Natural killer cell (primary cell): ENCODE results near the gene CDC123. TPM values are rescaled to one million over a fixed set of nuclear protein-coding genes. Genes with fewer than 3 reads are reported as not detected.
A peak's percentile ranks its signal among the peaks of the same experiment; 100 is the strongest.

Source experiments
- ATAC-seq, 3 donors: fragments of 150-1000 bp in 2 of 3; fragments of 200-7000 bp in 1 of 3; cut with Tn5 transposase; 1 replicate in 1 of 3; 2 replicates in 2 of 3; pipeline ENCODE4 v1.10.0; 2021; ENCODE audit warnings: mild to moderate bottlenecking in 2 of 3, moderate library complexity in 2 of 3
- DNase-seq, 2 donors: peaks; one replicate each; pipeline versions ENCODE4 v3.0.0 to v3.0.0-alpha.2; 2013 to 2021; ENCODE audit warnings: mixed read lengths in 1 of 2
- H3K27ac ChIP-seq: one replicate; pipeline ENCODE4 v1.5.1; 2013; ENCODE audit warnings: mild to moderate bottlenecking, low read length
- H3K27me3 ChIP-seq: one replicate; pipeline ENCODE4 v1.6.1; 2013; ENCODE audit warnings: low read length; ENCODE audit not compliant: control insufficient read depth, insufficient read depth
- H3K36me3 ChIP-seq: one replicate; pipeline ENCODE4 v1.6.1; 2013; ENCODE audit warnings: low read length; ENCODE audit not compliant: control insufficient read depth, insufficient read depth
- H3K4me1 ChIP-seq: one replicate; pipeline ENCODE4 v1.6.1; 2013; ENCODE audit warnings: low read length; ENCODE audit not compliant: control insufficient read depth, insufficient read depth
- H3K4me3 ChIP-seq: one replicate; pipeline ENCODE4 v1.5.1; 2013; ENCODE audit warnings: low read length
- H3K9me3 ChIP-seq: one replicate; pipeline ENCODE4 v1.6.1; 2013; ENCODE audit warnings: low read length; ENCODE audit not compliant: control insufficient read depth, insufficient read depth
- H3K27ac Mint-ChIP-seq, 2 donors: one replicate each; pipeline ENCODE4 v1.8.0; 2022; ENCODE audit warnings: mild to moderate bottlenecking in 2 of 2, mixed read lengths in 2 of 2, moderate library complexity in 1 of 2
- H3K27me3 Mint-ChIP-seq, 2 donors: one replicate each; pipeline ENCODE4 v1.8.0; 2022; ENCODE audit warnings: low read depth in 2 of 2, mixed read lengths in 2 of 2
- H3K36me3 Mint-ChIP-seq: one replicate; pipeline ENCODE4 v1.8.0; 2022; ENCODE audit warnings: mixed read lengths
- H3K4me1 Mint-ChIP-seq, 2 donors: one replicate each; pipeline ENCODE4 v1.8.0; 2022; ENCODE audit warnings: mixed read lengths in 2 of 2
- H3K4me3 Mint-ChIP-seq: one replicate; pipeline ENCODE4 v1.8.0; 2022; ENCODE audit warnings: mild to moderate bottlenecking, moderate library complexity, mixed read lengths
- H3K9me3 Mint-ChIP-seq, 2 donors: one replicate each; pipeline ENCODE4 v1.8.0; 2022; ENCODE audit warnings: mixed read lengths in 2 of 2
- CTCF ChIP-seq: fragments of 200-600 bp; IDR thresholded peaks from one replicate; pipeline ENCODE4 v1.8.0; 2022; ENCODE audit warnings: antibody characterized with exemption
- WGBS: methylation state at CpG from one replicate; pipeline ENCODE4 v1.1.7; 2013; ENCODE audit warnings: missing lambda C conversion rate; ENCODE audit not compliant: insufficient coverage; 5-methylcytosine and 5-hydroxymethylcytosine counted together
- intact Hi-C: fragments of 100-400 bp; cut with micrococcal nuclease; formaldehyde crosslinking; loops from one replicate; pipeline ENCODE4 v1.14.2; 2022
- total RNA-seq, 4 donors: library from RNA; stranded (reverse); fragments of 120-200 nt in 1 of 4; gene quantifications; one replicate each; pipeline versions ENCODE4 v1.2.3 to v1.2.4, GENCODE V29; 2013 to 2022

Gene CDC123
- total RNA-seq, 3 donors from 2014 or later (not counting 1 experiment from before 2014, with no cell fraction given), result 45.8 to 53.3 (median 47.6) TPM

- no peak overlapping the region for H3K4me3 Mint-ChIP-seq
- H3K36me3 ChIP-seq, result peaks cover 42% of the 10 kb centered on the region
- 60% methylated on average over 13 of the region's 13 CpGs for WGBS
Measured at GRCh38 chr10:12181065-12181775, 14.8 kb upstream of the CDC123 start.

GRCh38 chr10:12184165-12184564 lies 11.8 kb upstream of the CDC123 start:
- H3K36me3 Mint-ChIP-seq, result no peaks in the 10 kb centered on the region
- ATAC-seq (no peak), DNase-seq (no peak)
- no peak overlapping the region for H3K27ac Mint-ChIP-seq
- Histone ChIP-seq H3K27ac (no peak overlapping the region), H3K36me3 (peaks cover 33% of the 10 kb centered on the region), H3K4me3 (no peak overlapping the region), H3K27me3 (no peaks in the 10 kb centered on the region), H3K4me1 (peaks cover 16% of the 10 kb centered on the region), H3K9me3 (no peaks in the 10 kb centered on the region)
- no peaks in the 10 kb centered on the region for H3K9me3 Mint-ChIP-seq
- intact Hi-C loops, result no loop called here
- peaks cover 8 to 23% of the 10 kb centered on the region in 2 donors for H3K4me1 Mint-ChIP-seq
- H3K4me3 Mint-ChIP-seq, result no peak overlapping the region
- no peaks in the 10 kb centered on the region for H3K27me3 Mint-ChIP-seq
- no peak for TF ChIP-seq CTCF
- 96% methylated on average over 6 of the region's 7 CpGs for WGBS

More at GRCh38 chr10:12181065-12181775, 14.8 kb upstream of the CDC123 start:
- DNase-seq (peak; percentile 39 to 85), ATAC-seq (peak; percentile 97 to 99 (median 98))
- Histone ChIP-seq H3K9me3 (no peaks in the 10 kb centered on the region), H3K27me3 (no peaks in the 10 kb centered on the region), H3K4me1 (peaks cover 16% of the 10 kb centered on the region), H3K4me3 (no peak overlapping the region), H3K27ac (peak overlapping the region; percentile 59)
- Mint-ChIP-seq H3K27ac (peak overlapping the region; percentile 81 to 86), H3K9me3 (no peaks in the 10 kb centered on the region), H3K4me1 (peaks cover 8 to 11% of the 10 kb centered on the region in 2 donors), H3K36me3 (no peaks in the 10 kb centered on the region), H3K27me3 (no peaks in the 10 kb centered on the region)
- intact Hi-C loops, result no loop called here
- no peak for TF ChIP-seq CTCF

- Mint-ChIP-seq H3K4me1 (peaks cover 4 to 22% of the 10 kb centered on the region in 2 donors), H3K36me3 (no peaks in the 10 kb centered on the region), H3K4me3 (no peak overlapping the region), H3K27me3 (no peaks in the 10 kb centered on the region), H3K27ac (no peak overlapping the region), H3K9me3 (no peaks in the 10 kb centered on the region)
- no peak for ATAC-seq
- Histone ChIP-seq H3K4me1 (peaks cover 7% of the 10 kb centered on the region), H3K9me3 (no peaks in the 10 kb centered on the region), H3K27me3 (no peaks in the 10 kb centered on the region), H3K4me3 (no peak overlapping the region), H3K36me3 (peaks cover 25% of the 10 kb centered on the region), H3K27ac (no peak overlapping the region)
- TF ChIP-seq CTCF, result no peak
- intact Hi-C loops, result no loop called here
- WGBS, result 76% methylated on average over 8 of the region's 8 CpGs
- no peak for DNase-seq
Measured at GRCh38 chr10:12186323-12186722, 9.7 kb upstream of the CDC123 start.
